ENCODE data around the gene CILP2.

Gene CILP2

GRCh38 chr19:19538061-19538784, at the start of gene CILP2:
Gene CILP2 (plus strand): TSS chr19:19538265. CDS start chr19:19538350, 85 bp downstream.
- POLR2A ChIA-PET, result no interaction called here
- CTCF ChIA-PET, result interaction anchor here (0.9 kb wide), 1 partner anchor 14 kb away, joined by 5 read pairs; no protein-coding TSS in a partner anchor
- Histone ChIP-seq H3K9me3 (ENCODE audit: control insufficient read depth, insufficient read depth, low read depth, low read length) (no peaks in the 10 kb centered on the region), H3K27ac (ENCODE audit: extremely low read depth, low read depth, low read length) (no peak within 1 kb of the TSS), H3K4me1 (ENCODE audit: control insufficient read depth, insufficient read depth, low read length) (no peaks in the 10 kb centered on the region; the same call in 1 of the 2 replicates), H3K4me3 (ENCODE audit: low read depth, low read length) (peak within 1 kb of the TSS; percentile 37), H3K36me3 (ENCODE audit: control insufficient read depth in 2 of 2, insufficient read depth in 1 of 2, low read length in 2 of 2) (peaks cover 5 to 10% of the 10 kb centered on the region in 2 experiments; a peak in 1 of 3 replicates)
- no peak for TF ChIP-seq ZNF157 (tag by site-specific recombination; IDR thresholded peaks at IDR 0.05)
- no peak for TF ChIP-seq ZNF561 (tag by site-specific recombination; IDR thresholded peaks at IDR 0.05; ENCODE audit: borderline replicate concordance)
- TF ChIP-seq ZFHX2 (tag by site-specific recombination; conservative IDR thresholded peaks at IDR 0.05), result peak; percentile 29
- no peak for TF ChIP-seq ZNF645 (tag by site-specific recombination; IDR thresholded peaks at IDR 0.05)
- TF ChIP-seq, protein P1, sequence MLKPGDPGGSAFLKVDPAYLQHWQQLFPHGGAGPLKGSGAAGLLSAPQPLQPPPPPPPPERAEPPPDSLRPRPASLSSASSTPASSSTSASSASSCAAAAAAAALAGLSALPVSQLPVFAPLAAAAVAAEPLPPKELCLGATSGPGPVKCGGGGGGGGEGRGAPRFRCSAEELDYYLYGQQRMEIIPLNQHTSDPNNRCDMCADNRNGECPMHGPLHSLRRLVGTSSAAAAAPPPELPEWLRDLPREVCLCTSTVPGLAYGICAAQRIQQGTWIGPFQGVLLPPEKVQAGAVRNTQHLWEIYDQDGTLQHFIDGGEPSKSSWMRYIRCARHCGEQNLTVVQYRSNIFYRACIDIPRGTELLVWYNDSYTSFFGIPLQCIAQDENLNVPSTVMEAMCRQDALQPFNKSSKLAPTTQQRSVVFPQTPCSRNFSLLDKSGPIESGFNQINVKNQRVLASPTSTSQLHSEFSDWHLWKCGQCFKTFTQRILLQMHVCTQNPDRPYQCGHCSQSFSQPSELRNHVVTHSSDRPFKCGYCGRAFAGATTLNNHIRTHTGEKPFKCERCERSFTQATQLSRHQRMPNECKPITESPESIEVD (tag by site-specific recombination; IDR thresholded peaks at IDR 0.05), result no peak
- no peak for TF ChIP-seq ZNF785 (tag by site-specific recombination; IDR thresholded peaks at IDR 0.05)
- peak; percentile 40; the same call in 1 of the 2 replicates for TF ChIP-seq KLF16 (tag by site-specific recombination; IDR thresholded peaks at IDR 0.05)
- TF ChIP-seq ZNF16 (tag by site-specific recombination; IDR thresholded peaks at IDR 0.05; ENCODE audit: low read depth), result no peak
- TF ChIP-seq KLF1 (tag by site-specific recombination; IDR thresholded peaks at IDR 0.05), result peak; percentile 54
- TF ChIP-seq, protein P2, sequence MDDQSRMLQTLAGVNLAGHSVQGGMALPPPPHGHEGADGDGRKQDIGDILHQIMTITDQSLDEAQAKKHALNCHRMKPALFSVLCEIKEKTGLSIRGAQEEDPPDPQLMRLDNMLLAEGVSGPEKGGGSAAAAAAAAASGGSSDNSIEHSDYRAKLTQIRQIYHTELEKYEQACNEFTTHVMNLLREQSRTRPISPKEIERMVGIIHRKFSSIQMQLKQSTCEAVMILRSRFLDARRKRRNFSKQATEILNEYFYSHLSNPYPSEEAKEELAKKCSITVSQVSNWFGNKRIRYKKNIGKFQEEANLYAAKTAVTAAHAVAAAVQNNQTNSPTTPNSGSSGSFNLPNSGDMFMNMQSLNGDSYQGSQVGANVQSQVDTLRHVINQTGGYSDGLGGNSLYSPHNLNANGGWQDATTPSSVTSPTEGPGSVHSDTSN (CRISPR knock-in tag; IDR thresholded peaks at IDR 0.05), result 0 out of 2 replicates have a peak, but pooled peaks have one; percentile 25
- TF ChIP-seq ZNF623 (tag by site-specific recombination; IDR thresholded peaks at IDR 0.05), result no peak
- no peak for TF ChIP-seq ZNF146 (tag by site-specific recombination; IDR thresholded peaks at IDR 0.05)
- TF ChIP-seq ZBTB48 (tag by site-specific recombination; IDR thresholded peaks at IDR 0.05), result 0 out of 2 replicates have a peak, but pooled peaks have one; percentile 16
- no peak for TF ChIP-seq SP7 (tag by site-specific recombination; IDR thresholded peaks at IDR 0.05)
- TF ChIP-seq ZNF140 (tag by site-specific recombination; IDR thresholded peaks at IDR 0.05), result no peak
- TF ChIP-seq ZNF169 (tag by site-specific recombination; IDR thresholded peaks at IDR 0.05), result no peak
- peak; percentile 67 for TF ChIP-seq GLIS2 (tag by site-specific recombination; IDR thresholded peaks at IDR 0.05)
- TF ChIP-seq FEZF1 (tag by site-specific recombination; IDR thresholded peaks at IDR 0.05), result no peak
- TF ChIP-seq SP3 (tag by site-specific recombination; IDR thresholded peaks at IDR 0.05), result peak; percentile 70
- no peak for TF ChIP-seq ZNF394 (tag by site-specific recombination; IDR thresholded peaks at IDR 0.05; ENCODE audit: borderline replicate concordance)
- TF ChIP-seq, protein P3, sequence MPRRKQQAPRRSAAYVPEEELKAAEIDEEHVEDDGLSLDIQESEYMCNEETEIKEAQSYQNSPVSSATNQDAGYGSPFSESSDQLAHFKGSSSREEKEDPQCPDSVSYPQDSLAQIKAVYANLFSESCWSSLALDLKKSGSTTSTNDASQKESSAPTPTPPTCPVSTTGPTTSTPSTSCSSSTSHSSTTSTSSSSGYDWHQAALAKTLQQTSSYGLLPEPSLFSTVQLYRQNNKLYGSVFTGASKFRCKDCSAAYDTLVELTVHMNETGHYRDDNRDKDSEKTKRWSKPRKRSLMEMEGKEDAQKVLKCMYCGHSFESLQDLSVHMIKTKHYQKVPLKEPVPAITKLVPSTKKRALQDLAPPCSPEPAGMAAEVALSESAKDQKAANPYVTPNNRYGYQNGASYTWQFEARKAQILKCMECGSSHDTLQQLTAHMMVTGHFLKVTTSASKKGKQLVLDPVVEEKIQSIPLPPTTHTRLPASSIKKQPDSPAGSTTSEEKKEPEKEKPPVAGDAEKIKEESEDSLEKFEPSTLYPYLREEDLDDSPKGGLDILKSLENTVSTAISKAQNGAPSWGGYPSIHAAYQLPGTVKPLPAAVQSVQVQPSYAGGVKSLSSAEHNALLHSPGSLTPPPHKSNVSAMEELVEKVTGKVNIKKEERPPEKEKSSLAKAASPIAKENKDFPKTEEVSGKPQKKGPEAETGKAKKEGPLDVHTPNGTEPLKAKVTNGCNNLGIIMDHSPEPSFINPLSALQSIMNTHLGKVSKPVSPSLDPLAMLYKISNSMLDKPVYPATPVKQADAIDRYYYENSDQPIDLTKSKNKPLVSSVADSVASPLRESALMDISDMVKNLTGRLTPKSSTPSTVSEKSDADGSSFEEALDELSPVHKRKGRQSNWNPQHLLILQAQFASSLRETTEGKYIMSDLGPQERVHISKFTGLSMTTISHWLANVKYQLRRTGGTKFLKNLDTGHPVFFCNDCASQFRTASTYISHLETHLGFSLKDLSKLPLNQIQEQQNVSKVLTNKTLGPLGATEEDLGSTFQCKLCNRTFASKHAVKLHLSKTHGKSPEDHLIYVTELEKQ (tag by site-specific recombination; IDR thresholded peaks at IDR 0.05; ENCODE audit: borderline replicate concordance), result no peak
- TF ChIP-seq, protein P4, sequence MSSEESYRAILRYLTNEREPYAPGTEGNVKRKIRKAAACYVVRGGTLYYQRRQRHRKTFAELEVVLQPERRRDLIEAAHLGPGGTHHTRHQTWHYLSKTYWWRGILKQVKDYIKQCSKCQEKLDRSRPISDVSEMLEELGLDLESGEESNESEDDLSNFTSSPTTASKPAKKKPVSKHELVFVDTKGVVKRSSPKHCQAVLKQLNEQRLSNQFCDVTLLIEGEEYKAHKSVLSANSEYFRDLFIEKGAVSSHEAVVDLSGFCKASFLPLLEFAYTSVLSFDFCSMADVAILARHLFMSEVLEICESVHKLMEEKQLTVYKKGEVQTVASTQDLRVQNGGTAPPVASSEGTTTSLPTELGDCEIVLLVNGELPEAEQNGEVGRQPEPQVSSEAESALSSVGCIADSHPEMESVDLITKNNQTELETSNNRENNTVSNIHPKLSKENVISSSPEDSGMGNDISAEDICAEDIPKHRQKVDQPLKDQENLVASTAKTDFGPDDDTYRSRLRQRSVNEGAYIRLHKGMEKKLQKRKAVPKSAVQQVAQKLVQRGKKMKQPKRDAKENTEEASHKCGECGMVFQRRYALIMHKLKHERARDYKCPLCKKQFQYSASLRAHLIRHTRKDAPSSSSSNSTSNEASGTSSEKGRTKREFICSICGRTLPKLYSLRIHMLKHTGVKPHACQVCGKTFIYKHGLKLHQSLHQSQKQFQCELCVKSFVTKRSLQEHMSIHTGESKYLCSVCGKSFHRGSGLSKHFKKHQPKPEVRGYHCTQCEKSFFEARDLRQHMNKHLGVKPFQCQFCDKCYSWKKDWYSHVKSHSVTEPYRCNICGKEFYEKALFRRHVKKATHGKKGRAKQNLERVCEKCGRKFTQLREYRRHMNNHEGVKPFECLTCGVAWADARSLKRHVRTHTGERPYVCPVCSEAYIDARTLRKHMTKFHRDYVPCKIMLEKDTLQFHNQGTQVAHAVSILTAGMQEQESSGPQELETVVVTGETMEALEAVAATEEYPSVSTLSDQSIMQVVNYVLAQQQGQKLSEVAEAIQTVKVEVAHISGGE (tag by site-specific recombination; conservative IDR thresholded peaks at IDR 0.05; ENCODE audit: low read depth), result no peak
- no peak for TF ChIP-seq ZNF24 (tag by site-specific recombination; IDR thresholded peaks at IDR 0.05)
- TF ChIP-seq KLF9 (tag by site-specific recombination; IDR thresholded peaks at IDR 0.05; ENCODE audit: low read depth), result peak; percentile 92
- no peak for TF ChIP-seq ZFP69B (tag by site-specific recombination; IDR thresholded peaks at IDR 0.05)
- TF ChIP-seq ZNF416 (tag by site-specific recombination; IDR thresholded peaks at IDR 0.05), result no peak
- no peak for TF ChIP-seq ZFP3 (tag by site-specific recombination; IDR thresholded peaks at IDR 0.05; ENCODE audit: low read depth)
- TF ChIP-seq ZEB2 (tag by site-specific recombination; IDR thresholded peaks at IDR 0.05), result no peak
